Fibroblast of the aortic adventitia (primary cell): ENCODE data around the gene AUTS2. TPM values are rescaled to one million over a fixed set of nuclear protein-coding genes. Genes with fewer than 3 reads are reported as not detected.

ENCODE experiments used
- DNase-seq: peaks from one replicate; pipeline ENCODE4 v3.0.0-alpha.2; 2010; ENCODE audit warnings: low read depth
- H3K4me3 ChIP-seq: 2 replicates; pipeline ENCODE4 v1.5.1; 2011; ENCODE audit warnings: low read depth, mild to moderate bottlenecking, control low read depth, low read length, moderate library complexity
- total RNA-seq: library from RNA; depleted of rRNA; stranded (reverse); fragments of >200 nt; gene quantifications from 2 replicates; pipeline ENCODE4 v1.2.3, GENCODE V29; 2012; ENCODE audit warnings: low replicate concordance
- TF ChIP-seq, protein P1 (sequence below): IDR thresholded peaks from 2 replicates; pipeline ENCODE4 v1.5.1; 2011; ENCODE audit warnings: mild to moderate bottlenecking, low read length, control low read depth, inconsistent platforms; ENCODE audit not compliant: insufficient read depth

The AUTS2 gene
- total RNA-seq, 1 donor, result 10.7 TPM

DNA sequence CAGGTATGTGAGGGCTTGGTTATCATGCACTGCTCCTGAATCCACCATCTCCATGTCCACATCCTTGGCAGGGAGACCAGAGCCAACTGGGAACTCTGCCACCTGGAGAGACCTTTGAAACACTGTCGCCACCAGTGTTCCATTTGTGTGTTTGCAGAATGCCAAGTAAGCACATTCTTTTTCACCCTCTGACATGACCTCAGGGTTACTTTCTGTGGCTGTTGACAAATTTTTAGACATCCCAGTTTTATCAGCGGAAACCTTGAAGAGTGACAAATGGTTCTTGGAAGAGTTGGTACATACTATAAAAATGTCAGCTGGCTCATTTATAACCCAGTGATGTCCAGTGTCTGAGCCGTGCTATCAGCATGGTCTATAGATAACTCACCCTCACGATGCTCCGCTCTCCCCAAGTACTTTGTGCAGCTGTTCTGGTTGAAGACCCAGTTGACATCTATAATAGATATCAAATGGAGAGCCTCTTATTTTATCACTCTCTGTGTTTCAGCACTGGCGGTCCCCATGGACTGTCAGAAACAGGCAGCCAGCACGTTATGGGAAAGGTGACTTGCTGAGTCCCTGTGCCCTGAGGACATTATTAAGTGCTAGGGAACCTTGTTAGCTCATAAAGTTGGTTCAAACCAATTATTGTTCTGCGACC, 970.5 kb downstream of the AUTS2 start:
- TF ChIP-seq, protein P1, sequence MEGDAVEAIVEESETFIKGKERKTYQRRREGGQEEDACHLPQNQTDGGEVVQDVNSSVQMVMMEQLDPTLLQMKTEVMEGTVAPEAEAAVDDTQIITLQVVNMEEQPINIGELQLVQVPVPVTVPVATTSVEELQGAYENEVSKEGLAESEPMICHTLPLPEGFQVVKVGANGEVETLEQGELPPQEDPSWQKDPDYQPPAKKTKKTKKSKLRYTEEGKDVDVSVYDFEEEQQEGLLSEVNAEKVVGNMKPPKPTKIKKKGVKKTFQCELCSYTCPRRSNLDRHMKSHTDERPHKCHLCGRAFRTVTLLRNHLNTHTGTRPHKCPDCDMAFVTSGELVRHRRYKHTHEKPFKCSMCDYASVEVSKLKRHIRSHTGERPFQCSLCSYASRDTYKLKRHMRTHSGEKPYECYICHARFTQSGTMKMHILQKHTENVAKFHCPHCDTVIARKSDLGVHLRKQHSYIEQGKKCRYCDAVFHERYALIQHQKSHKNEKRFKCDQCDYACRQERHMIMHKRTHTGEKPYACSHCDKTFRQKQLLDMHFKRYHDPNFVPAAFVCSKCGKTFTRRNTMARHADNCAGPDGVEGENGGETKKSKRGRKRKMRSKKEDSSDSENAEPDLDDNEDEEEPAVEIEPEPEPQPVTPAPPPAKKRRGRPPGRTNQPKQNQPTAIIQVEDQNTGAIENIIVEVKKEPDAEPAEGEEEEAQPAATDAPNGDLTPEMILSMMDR, result no peak

GRCh38 chr7:70569335-70569819, 971.1 kb downstream of the AUTS2 start:
- DNase-seq, result no peak
- H3K4me3 ChIP-seq, result no peak overlapping the region
- TF ChIP-seq, protein P1, result no peak

More for the DNA sequence above, 970.5 kb downstream of the AUTS2 start:
- DNase-seq, result no peak
- H3K4me3 ChIP-seq, result no peak overlapping the region

DNA sequence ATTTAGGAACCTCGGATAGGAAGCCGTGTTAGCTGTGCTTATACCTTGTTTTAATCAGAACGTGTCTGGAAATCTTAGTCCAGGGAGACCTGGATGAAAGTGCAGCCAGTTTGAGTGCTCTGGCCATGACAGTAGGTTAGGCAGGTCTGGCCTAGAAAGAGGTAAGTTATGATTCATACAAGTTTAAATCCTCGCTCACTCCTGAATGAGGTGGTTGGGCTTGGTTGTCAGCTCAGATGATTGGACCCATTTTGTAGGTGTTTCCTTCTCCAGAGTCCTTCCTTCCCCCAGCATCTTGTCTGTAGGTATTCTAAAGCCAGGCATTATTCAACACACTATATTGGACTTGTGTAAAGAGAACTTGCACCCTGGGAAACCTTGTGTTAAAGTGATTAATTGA, 971.8 kb downstream of the AUTS2 start:
- TF ChIP-seq, protein P1, result no peak
- H3K4me3 ChIP-seq, result no peak overlapping the region
- no peak for DNase-seq

GRCh38 chr7:70570961-70571360, 972.7 kb downstream of the AUTS2 start:
- DNase-seq, result no peak
- H3K4me3 ChIP-seq, result no peak overlapping the region
- TF ChIP-seq, protein P1, result no peak

GRCh38 chr7:70571403-70571934, 973.2 kb downstream of the AUTS2 start:
- TF ChIP-seq, protein P1, result no peak
- DNase-seq, result peak; percentile 18
- no peak overlapping the region for H3K4me3 ChIP-seq

DNA sequence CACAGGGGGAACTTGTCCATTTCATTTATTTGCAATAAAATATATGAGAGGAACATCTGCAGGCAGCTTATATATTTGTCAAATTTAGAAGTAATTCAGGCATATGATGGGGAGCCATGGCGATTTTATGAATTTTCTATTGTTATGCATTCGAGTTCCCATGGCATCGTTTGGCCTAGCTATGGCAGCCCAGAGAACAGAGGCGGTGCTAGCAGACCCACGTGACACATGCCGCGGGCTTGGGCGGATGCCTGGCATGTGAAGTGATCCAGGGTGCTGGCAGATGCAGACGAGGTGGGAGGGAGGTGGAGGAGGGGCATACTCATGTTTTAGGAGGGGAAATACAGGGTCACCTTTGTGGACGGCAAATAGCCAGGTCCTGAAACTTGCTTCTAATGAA, 973.7 kb downstream of the AUTS2 start:
- H3K4me3 ChIP-seq, result no peak overlapping the region
- no peak for DNase-seq
- TF ChIP-seq, protein P1, result no peak
